ENCODE measurements around the gene ABCC1.

- no peak for TF ChIP-seq CTCF (conservative IDR thresholded peaks at IDR 0.05)
- no peak for TF ChIP-seq ZFX (IDR thresholded peaks at IDR 0.05)
Observed at GRCh38 chr16:16147316-16147999, 198.0 kb downstream of the ABCC1 start.
